ENCODE results near the gene EPSTI1.
"Not testable (repeated sequence)": the region's sequence is repeated elsewhere in the genome, so short reads cannot be mapped to it uniquely, and the experiment has no call there.

The EPSTI1 gene

DNA sequence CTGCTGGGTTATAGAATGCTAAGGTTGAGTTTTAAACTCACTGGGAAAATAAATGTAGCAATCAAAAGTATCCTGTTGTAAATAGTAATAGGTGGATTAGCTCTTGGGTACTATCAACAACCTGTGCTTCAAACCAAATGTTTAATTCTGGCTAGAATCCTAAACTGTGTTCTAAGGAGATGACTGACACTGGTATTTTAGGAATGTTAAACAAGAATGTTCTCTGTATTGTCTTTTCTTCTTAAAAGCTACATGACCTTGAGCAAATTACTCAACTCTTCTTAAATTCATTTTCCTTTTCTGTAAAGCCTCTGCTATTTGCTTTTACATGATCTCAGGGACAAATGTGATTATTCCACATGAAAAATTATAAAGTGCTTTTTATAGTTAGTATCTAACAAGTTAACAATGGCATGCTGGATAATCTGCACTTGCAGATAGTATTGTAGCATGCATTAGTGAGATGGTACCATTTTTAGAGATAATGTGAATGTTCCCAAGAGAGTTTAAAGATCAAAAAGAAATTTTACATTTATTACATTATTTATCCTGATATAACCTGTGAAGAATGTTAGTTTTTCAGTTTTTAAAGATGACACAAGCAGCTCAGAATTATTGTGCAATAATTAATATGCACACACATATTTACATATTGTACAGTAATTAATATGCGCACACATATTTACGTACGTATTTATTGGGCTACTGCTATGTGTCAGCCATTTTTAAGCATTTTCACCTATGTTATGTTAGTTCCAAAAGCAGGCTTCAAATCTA is 13.6 kb upstream of the EPSTI1 start:
- DNase-seq (ENCODE audit: low read depth in 1 of 2, low spot score in 1 of 2), result no peak

DNA sequence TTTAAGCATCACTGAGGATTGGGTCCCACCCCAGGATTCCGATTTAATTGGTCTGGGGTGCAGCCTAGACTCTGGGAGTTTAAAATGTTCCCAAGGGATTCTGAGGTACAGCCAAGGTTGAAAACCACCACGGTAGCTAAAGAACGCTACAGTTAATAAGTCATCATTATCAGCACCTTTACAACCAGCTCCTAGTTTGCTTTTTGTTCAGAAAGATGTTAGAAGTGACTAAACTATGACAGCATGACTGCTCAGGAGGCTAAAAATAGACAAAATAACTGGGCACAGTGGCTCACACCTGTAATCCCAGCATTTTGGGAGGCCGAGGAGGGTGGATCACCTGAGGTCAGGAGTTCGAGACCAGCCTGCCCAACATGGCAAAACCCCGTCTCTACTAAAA is 11.7 kb upstream of the EPSTI1 start:
- DNase-seq (ENCODE audit: low read depth in 1 of 2, low spot score in 1 of 2), result no peak

DNA sequence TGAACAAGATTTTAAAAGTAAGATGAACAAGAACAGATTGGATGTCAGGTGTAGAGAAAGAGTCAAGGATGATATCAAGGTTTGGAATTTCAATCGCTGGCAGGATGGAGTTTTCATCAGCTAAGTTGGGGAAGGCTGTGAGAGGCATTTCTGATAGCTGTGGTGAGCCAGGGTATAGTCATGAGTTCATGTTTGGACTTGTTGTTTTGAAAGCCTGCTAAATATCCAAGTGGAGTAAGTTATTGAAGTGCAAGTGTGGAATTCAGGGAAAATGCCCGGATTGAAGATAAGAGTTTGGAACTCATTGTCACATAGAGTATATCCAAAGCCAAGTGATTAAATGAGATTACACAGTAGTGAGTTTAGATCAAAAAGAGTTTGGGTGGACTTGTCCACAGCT is 11.0 kb upstream of the EPSTI1 start:
- DNase-seq (ENCODE audit: low read depth in 1 of 2, low spot score in 1 of 2), result no peak

DNA sequence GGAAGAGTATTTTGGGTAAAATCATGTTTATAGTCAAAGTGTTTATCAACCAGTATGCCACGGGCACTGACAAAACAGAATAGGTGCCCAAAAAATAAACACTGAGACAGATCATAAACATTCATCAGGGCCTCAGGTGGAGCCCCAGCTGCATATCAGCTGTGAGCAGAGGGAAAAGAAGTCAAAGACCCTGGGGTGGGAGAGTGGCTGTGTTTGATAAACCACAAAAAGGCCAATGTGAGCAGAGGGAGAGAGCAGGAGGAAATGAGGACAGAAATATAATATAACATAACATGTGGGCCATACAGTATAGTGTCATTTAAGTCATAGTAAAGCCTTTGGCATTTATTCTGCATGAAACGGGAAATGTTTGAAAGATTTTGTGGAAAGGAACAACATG is 10.0 kb upstream of the EPSTI1 start:
- no peak for DNase-seq (ENCODE audit: low read depth in 1 of 2, low spot score in 1 of 2)

DNA sequence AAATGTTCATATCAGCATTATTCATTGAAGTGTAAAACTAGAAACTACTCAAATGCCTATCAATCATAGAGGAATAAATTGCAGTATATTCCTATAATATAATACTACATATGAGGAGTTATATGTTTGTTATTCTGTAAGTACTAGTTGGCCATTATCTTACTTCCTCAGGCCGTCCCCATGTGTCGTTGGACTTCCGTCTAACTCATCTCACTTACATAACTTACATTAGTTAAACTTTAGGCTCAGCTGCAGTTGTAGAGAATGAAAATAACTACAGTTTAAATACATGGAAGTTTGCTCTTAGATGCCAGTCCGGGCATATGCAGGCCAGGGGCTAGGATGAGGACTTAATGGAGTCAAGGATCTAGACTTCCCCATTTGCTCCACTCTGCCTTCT is 8.6 kb upstream of the EPSTI1 start:
- no peak for DNase-seq (ENCODE audit: low read depth in 1 of 2, low spot score in 1 of 2)

DNA sequence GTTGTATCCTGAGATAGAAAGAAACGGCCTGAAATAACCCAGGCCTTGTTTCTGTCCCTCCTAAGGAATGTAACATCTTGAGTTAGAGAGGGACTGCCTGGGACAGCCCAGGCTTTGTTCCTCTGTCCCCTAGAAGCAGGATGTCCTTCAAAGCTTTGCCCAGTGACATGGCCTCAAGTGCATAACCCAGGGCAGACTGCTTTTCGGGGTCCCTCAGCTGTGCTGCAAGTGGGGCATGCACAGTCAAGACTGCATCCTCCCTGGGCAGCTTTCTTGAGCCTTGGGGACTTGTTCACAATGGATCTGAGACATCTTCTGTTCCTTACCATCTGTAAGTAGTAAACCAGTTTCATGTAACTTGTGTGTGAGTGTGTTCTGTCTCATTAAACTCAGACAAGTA is 7.5 kb upstream of the EPSTI1 start:
- no peak for DNase-seq (ENCODE audit: low read depth in 1 of 2, low spot score in 1 of 2)

DNA sequence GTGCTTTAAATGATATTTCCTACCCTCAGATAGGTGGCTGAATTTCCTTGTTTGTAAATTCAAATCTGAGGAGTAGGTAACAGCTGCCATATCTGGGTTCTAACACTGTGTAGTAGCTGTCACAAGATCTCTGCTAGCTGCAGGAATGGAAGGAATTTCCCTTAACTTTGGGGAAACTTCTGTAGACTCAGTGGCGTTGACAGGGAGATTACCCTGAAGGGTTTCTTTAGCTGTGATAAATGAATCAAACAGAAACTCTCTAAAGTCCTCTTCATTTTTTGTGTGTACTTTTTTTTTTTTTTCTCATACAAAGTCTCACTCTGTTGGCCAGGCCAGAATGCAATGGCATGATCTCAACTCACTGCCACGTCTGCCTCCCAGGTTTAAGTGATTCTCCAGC is 5.3 kb upstream of the EPSTI1 start:
- no peak for DNase-seq (ENCODE audit: low read depth in 1 of 2, low spot score in 1 of 2)

DNA sequence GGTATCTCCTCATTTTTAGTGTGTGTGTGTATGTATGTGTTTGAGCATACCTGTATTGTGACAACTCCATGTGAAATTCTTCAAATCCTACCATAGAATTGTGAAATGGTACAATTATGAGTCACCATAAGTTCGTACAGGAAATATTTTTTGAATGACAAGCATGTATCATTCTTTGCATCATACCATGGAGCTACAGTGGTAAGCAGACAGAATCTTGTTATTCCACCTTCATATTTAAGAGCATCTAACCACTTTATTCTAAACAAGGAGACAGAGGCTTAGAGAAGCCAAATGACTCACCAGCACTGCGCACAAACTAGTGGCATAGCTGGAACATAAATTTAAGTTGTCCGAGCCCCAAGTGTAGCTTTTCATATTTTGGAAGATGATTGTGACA is 4.5 kb upstream of the EPSTI1 start:
- DNase-seq (ENCODE audit: low read depth in 1 of 2, low spot score in 1 of 2), result no peak

DNA sequence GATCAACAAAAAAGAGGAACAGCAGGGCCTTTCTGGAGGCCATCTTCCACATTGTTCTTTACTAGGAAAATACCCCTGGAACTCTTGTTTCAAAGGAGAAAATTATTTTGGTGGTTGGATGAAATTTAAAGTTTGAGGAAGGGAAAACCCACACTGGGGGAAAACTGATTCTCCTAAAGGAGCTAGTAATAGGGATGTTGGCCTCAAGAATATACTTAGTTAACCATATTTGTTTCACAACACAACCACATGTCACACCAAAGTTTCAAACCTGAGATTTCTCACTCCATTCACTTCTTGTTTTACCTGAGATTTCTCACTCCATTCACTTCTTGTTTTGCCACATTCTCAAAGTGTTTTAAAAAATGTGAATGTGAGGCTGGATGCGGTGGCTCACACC is 2.8 kb upstream of the EPSTI1 start:
- DNase-seq (ENCODE audit: low read depth in 1 of 2, low spot score in 1 of 2), result no peak

DNA sequence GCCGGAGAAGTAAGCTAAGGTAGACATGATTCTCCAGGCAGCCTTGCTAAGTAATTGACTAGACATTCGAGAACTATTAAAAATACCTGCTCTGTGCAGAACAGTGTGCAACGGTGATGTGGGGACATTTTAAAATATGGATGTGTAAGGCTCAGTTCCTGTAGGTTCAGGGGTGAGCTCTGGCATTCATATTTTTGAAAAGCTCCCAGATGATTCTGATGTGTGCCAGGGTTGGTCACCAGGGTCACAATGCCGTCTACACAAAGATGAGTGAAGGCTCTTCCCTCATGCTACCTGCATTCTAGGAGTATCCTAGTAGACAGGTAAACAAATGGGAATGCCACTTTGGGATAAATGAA is 702 bp upstream of the EPSTI1 start:
- no peak for DNase-seq (ENCODE audit: low read depth in 1 of 2, low spot score in 1 of 2)

DNA sequence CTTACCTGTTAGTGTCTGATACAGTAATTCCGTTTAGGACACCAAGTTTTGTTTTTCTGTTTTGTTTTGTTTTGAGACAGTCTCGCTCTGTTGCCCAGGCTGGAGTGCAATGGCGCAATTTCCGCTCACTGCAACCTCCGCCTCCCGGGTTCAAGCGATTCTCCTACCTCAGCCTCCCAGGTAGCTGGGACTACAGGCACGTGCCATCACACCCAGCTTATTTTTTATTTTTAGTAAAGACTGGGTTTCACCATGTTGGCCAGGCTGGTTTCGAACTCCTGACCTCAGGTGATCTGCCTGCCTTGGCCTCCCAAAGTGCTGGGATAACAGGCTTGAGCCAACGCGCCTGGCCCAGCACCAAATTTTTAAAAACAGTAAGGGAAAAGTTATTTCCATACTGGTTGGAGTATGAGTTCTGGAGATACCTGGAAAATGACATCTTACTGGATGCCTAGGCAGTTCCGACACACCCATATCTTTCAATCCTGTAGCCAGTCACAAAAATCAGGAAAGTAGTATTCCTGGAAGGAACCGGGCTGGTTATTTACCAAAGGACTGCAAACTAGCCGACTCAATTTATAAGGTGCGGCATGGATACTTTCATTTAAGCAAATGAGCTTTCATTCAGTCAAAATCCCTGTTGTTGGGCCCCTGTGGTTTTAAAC is 676 bp downstream of the EPSTI1 start:
- DNase-seq (ENCODE audit: low read depth in 1 of 2, low spot score in 1 of 2), result not testable (repeated sequence)

DNA sequence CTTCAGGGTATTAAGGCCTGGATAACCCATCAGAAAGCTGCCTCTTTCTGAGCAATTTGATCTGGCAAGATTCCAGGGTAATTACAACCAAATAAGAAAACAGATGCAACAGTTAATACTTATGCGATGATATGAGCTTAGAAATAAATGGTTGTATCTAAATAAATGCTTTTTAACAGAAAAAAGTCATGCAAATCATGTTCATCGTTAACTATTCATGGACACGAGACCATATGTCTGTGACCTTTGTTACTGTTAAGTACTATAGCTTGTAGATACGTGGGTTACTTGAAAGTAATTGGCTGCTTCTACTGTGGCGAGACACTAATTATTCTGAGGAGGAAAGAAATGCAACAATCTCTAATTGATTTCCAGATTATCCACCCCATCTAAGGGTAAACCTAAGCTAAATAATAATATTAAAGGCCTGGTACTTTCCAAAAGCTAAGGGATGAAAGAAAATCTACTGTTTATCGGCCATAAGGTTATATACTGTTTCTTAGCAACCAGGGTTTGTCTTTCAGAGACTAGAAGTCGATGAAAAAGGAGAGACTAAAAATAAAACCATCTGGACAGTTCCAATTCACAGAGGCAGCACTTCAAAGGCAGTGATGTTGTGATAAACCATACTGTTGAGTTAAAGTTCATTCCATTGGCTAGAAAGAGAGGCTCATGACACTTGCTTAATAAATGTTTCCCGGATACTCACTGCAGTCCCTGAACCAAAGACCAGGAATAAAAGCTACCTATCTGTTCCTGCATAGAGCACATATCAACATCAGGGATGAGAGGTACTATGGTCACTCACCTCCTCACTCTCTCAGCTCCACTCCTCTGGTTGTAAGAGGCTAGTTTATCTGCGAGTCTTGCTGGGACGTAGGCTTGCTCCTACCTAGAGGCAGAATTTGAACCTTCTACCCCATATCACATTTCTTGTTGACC is 1.5 kb downstream of the EPSTI1 start:
- DNase-seq (ENCODE audit: low read depth in 1 of 2, low spot score in 1 of 2), result no peak

DNA sequence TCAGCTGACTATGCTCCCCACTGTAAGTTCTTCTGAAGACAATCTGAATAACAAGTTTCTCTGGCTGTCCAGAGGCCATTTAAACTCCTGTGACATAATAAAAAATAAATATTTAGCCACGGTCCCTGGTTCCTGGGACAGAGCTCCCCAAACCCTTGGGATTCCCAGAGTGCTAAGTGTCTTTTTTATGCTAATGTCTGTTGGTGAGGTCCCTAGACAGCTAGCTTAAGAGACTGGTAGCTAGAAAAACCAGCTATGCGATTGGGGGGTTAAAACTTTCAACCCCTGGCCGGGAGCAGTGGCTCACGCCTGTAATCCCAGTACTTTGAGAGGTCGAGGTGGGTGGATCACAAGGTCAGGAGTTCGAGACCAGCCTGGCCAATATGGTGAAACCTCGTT is 5.9 kb downstream of the EPSTI1 start:
- DNase-seq (ENCODE audit: low read depth in 1 of 2, low spot score in 1 of 2), result no peak

DNA sequence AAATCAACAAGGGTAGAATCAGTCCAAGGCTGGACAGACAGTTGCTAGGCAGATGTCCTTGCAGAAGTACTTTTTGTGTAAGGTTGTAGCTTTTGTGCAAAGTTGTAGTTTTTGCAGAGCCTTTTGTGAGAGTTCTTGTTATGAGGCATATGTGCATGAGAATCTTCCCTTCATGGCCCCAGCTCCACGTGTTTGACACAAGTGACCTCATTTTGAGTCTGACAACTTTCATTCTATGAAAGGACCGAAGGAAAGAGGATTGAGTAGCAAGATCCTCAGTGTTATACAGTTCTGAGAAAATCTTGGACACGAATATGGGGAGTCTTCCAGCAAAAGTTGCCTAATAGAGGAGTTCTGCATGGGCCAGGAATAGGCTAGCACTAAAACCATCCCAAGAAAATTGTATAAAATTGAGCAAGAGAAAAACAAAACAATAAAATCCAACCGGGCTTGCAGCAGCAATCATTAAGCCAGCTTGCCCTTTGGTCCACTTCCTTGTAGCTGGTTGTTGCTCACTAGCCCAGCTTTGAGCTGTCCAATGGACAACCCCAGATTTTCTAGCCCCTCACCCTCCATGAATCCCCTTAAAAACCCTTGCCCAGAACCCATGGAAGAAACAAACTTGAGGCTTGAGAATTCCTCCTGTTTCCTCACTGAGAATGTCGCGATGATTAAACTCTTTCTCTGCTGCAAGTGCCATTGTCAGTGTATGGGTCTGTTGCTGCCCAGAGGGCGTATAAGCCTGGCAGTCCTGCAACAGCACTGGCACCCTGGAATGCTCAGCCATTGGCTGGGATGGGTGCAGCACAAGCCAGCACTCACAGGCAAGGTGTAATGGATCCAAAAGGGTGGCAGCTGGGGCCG is 6.5 kb downstream of the EPSTI1 start:
- no peak for DNase-seq (ENCODE audit: low read depth in 1 of 2, low spot score in 1 of 2)

DNA sequence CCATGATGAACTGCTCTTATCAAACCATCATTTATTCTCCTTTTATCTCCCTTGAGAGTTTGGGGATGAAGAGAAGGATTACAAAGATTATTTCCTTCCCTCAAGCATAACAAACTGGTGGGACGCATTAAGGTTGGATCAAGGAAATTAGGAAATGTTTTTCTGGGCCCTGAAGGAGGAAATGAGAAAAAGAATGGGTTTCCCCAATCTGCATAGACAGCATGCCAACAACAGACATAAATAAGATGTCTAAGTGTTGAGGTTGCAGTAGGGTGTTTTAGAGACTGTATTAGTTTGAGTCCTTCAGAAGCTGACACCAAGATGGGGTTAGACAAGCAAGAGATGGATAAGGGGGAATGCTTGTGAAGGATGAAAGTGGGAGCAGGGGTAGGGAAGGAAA is 7.3 kb downstream of the EPSTI1 start:
- no peak for DNase-seq (ENCODE audit: low read depth in 1 of 2, low spot score in 1 of 2)

DNA sequence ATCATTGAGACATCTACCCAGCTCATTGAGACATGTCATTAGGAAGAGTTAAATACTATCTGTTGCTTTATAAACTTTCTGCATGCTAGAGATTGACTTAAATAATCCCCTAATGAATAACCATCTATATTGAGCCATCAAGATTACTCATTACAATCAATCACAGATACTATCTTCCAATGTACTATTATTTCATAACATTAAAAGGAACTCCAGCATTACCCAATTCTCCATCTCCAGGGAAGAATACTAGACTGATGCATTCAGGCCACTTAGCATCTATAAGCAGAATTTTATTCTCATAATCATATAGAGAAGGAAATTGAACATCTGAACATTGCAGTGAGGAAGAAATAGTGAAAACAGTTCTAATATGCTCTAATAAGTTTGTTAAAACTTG is 8.0 kb downstream of the EPSTI1 start:
- DNase-seq (ENCODE audit: low read depth in 1 of 2, low spot score in 1 of 2), result no peak

DNA sequence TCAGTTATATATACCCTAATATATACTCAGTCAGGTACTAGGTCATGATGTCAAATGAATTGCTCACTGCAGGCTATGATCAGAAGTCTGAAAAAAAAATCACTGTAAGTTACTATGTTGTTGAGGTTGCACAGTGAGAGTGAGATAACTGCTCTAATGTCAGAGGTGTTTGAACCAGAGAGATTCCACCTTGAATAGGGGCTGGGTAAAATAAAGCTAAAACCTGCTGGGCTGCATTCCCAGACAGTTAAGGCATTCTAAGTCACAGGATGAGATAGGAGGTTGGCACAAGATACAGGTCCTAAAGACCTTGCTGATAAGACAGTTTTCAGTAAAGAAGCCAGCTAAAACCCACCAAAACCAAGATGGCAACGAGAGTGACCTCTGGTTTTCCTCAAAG is 10.2 kb downstream of the EPSTI1 start:
- no peak for DNase-seq (ENCODE audit: low read depth in 1 of 2, low spot score in 1 of 2)

DNA sequence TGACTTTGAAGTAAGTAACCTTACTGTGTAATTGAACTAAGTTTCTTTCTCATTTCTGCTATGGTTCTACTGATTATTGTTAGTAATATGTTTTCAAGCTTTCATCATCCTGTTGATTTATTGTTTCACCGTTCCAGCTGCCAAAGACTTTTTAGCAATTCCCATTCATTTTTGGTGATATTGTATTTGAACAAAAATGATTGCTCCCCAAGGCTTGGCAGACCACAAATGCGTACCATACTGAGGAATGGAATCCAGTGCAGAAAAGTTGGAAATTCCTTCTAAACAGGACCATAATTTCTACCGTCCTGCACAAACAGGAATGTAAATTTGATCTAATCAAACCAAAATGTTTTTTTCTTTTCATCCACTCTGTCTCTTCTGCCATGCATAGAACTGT is 10.7 kb downstream of the EPSTI1 start:
- DNase-seq (ENCODE audit: low read depth in 1 of 2, low spot score in 1 of 2), result no peak

DNA sequence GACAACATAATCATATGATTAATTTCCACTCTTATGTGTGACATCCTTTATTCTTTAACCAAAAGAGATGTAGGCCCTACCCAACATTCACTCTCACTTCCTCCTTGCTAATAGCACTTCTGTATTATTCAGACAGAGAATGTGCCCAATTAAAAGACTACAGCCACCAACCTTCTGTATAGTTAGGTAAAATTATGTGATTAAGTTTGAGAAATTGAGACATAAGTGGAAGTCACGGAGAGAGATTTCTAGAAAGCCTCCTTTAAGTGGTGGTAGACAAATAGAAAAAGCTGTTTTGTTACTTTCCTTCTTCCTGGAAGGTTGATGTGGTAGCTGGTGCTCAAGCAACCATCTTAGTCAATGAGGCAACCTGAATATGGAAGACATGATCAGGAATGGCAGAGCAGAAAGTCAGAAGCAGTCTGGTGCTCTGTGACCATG is 14.8 kb downstream of the EPSTI1 start:
- DNase-seq (ENCODE audit: low read depth in 1 of 2, low spot score in 1 of 2), result no peak

DNA sequence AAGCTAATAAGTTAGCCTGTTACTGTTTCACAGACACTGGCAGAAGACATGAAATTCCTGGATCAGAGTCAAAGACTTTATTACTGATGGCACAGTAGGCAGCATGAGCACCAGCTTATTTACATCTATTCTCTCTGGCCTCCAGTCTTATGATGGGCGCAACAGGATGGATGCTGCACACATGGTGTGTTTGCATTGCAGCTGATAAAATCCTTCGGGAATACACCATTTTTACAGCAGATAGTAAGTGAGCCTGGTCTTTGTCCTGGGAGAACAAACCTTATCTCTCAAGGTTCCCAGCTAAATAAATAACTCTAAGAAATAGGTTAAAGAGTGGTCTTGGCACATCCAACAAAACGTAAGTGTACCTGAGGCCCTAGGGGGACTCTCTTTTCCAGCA is 16.0 kb downstream of the EPSTI1 start:
- no peak for DNase-seq (ENCODE audit: low read depth in 1 of 2, low spot score in 1 of 2)

DNA sequence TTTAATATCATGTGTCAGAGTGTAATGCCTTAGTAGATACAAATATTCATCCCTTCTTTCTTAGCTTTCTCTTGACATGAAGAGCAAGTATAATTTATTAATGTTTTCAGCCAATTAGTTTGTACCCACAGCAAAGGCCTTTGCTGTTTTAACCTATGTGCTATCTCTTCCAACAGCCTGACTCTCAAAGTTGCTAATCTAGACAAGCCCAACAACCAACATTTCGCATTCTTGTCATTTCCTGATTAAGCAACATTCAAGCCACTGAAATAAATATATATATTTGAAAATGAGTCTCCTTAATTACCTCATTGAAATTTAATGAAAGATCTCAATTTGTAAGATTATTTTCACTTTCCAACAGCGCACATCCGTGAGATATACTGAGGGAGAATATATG is 18.5 kb downstream of the EPSTI1 start:
- no peak for DNase-seq (ENCODE audit: low read depth in 1 of 2, low spot score in 1 of 2)
